GM19395 (cell line): Measurements from ENCODE around the gene ATP6V0A4.

ENCODE experiments used
- ATAC-seq: cut with Tn5 transposase; IDR thresholded peaks from one replicate; pipeline ENCODE4 v1.9.1; 2021; ENCODE audit warnings: mild to moderate bottlenecking, moderate library complexity; ENCODE audit not compliant: unreplicated experiment

Gene ATP6V0A4

GRCh38 chr7:138663725-138664710, 134.0 kb downstream of the ATP6V0A4 start:
- ATAC-seq = no peak

GRCh38 chr7:138662991-138663320, 135.0 kb downstream of the ATP6V0A4 start:
- ATAC-seq = no peak

GRCh38 chr7:138662076-138662990, 135.7 kb downstream of the ATP6V0A4 start:
- ATAC-seq = no peak

DNA sequence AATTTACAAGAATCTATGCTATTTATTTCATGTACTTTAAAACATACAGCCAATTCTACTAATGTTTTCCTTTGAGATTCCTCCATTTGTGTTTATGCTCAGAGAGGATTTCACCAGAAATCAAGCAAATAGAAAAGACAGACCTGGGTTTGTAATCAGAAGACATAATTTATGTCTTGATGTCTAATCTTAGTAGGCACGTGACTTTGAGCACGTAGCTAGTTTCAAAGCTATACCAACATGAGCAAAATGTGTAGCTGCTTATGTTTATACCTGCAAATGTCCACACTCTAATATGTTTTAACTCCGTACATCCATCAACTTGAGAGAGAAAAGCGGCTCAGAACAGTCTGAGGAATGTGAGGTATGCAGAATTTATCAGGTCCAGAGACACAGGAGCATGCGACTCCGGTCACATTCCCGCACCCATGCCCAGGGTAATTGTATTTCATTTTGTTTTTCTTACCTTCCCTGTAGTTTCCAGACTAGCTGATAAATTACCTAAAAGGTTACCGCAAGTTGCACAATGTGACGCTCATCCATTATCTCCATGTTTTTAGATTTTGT, 136.8 kb downstream of the ATP6V0A4 start:
- ATAC-seq = no peak

DNA sequence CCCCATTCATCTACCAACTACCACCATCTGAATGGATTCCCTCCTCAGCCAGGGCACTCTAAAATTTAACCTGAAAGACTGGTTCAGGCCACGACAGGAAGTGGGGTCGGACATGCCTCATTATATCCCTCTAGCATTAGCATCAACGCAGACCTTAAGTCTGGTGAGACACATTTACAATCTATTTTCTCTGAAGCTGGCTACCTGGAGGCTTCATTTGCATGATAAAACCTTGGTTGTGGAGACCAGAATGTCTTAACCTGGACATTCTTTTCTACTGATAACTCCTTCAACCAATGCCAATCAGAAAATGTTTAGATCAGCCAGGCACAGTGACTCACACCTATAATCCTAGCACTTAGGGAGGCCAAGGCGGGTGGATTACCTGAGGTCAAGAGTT, 139.1 kb downstream of the ATP6V0A4 start:
- ATAC-seq = no peak

GRCh38 chr7:138657854-138658386, 140.1 kb downstream of the ATP6V0A4 start:
- no peak for ATAC-seq

- ATAC-seq = no peak
These were observed 141.0 kb downstream of the ATP6V0A4 start for GRCh38 chr7:138656952-138657351.
